Thyroid gland (tissue), 4 donors: ENCODE measurements around the gene ZFP36L1.

Source experiments
- CTCF ChIP-seq, 6 experiments: fragments of 200-600 bp in 3 of 6; fragments of 450-650 bp in 3 of 6; sonication (generic) in 3 of 6; IDR thresholded peaks; one replicate each; pipeline ENCODE4 v1.5.1; 2016 to 2019; ENCODE audit warnings: antibody characterized with exemption in 6 of 6, mild to moderate bottlenecking in 2 of 6, inconsistent platforms in 1 of 6, moderate library complexity in 1 of 6
- POLR2A ChIP-seq, 2 donors: fragments of 450-650 bp; IDR thresholded peaks; one replicate each; pipeline ENCODE4 v1.6.1; 2017; ENCODE audit warnings: antibody characterized with exemption in 2 of 2, mild to moderate bottlenecking in 2 of 2, moderate library complexity in 1 of 2

GRCh38 chr14:68791078-68791901 is 1.6 kb downstream of the ZFP36L1 start:
- TF ChIP-seq CTCF (IDR thresholded peaks at IDR 0.05), result no peak
- no peak for TF ChIP-seq POLR2A (IDR thresholded peaks at IDR 0.05)
